ENCODE results near the gene HCAR2. TPM values are rescaled to one million over a fixed set of nuclear protein-coding genes. Genes with fewer than 3 reads are reported as not detected.
"Not testable (repeated sequence)": the region's sequence is repeated elsewhere in the genome, so short reads cannot be mapped to it uniquely, and the experiment has no call there.

The HCAR2 gene
- polyA plus RNA-seq, 1 donor from 2014 or later = not detected

GRCh38 chr12:122659579-122659978 is 43.6 kb downstream of the HCAR2 start:
- Mint-ChIP-seq H3K9me3 (no peaks in the 10 kb centered on the region), H3K27ac (no peak overlapping the region), H3K4me3 (no peak overlapping the region), H3K4me1 (no peaks in the 10 kb centered on the region), H3K27me3 (no peaks in the 10 kb centered on the region), H3K36me3 (peaks cover 3% of the 10 kb centered on the region)

DNA sequence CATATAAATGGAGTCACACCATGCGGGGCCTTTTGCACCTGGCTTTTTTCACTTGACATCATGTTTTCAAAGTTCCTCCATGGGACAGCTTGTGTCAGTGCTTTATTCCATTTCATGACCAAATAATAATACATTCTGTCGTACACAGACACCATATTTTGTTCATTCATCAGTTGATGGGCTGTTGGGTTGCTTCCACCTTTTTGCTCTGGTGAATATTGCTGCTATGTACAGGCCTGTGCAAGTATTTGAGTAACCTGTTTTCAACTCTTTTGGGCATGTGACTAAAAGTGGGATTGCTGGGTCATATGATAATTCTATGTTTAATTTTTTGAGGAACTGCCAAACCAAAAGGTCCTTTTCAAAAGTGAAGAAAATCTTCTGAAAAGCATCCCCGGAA is 46.9 kb downstream of the HCAR2 start:
- no peaks in the 10 kb centered on the region for H3K9me3 Mint-ChIP-seq
- no peaks in the 10 kb centered on the region for H3K36me3 Mint-ChIP-seq
- no peaks in the 10 kb centered on the region for H3K4me1 Mint-ChIP-seq
- no peak overlapping the region for H3K27ac Mint-ChIP-seq
- no peaks in the 10 kb centered on the region for H3K27me3 Mint-ChIP-seq
- H3K4me3 Mint-ChIP-seq = no peak overlapping the region

DNA sequence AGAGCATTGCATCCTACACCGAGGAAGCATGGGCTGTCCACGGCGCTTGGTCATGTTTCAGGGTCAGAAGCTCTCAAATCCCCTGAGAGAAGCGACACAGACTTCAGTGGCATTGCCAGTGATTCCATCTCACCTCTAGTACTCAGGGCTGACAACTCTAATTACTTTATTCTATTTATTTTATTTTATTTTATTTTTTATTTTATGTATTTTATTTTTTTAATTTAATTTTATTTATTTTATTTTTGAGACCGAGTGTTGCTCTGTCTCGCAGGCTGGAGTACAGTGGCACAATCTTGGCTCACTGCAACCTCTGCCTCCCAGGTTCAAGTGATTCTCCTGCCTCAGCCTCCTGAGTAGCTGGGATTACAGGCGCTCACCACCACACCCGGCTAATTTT is 49.9 kb downstream of the HCAR2 start:
- not testable (repeated sequence) for H3K36me3 Mint-ChIP-seq

GRCh38 chr12:122651520-122652224 is 51.5 kb downstream of the HCAR2 start:
- Mint-ChIP-seq H3K27ac (no peak overlapping the region), H3K36me3 (no peaks in the 10 kb centered on the region), H3K27me3 (no peaks in the 10 kb centered on the region), H3K4me1 (peaks cover 5 to 9% (median 7%) of the 10 kb centered on the region in 3 donors), H3K9me3 (no peaks in the 10 kb centered on the region), H3K4me3 (no peak overlapping the region)

More for the DNA sequence above, 49.9 kb downstream of the HCAR2 start:
- not testable (repeated sequence) for H3K27ac Mint-ChIP-seq, H3K4me3 Mint-ChIP-seq, H3K27me3 Mint-ChIP-seq, H3K9me3 Mint-ChIP-seq, H3K4me1 Mint-ChIP-seq

Other genes with a start within 250 kb of the HCAR2 start
- 13.6 TPM for gene ZCCHC8, start 202.4 kb downstream of the HCAR2 start, polyA plus RNA-seq
- 61.0 TPM for gene RSRC2, start 176.4 kb downstream of the HCAR2 start, polyA plus RNA-seq
- gene KNTC1, start 176.1 kb downstream of the HCAR2 start, polyA plus RNA-seq = 5.2 TPM
- gene HCAR3, start 13.5 kb upstream of the HCAR2 start, polyA plus RNA-seq = not detected
- gene HCAR1, start 27.5 kb upstream of the HCAR2 start, polyA plus RNA-seq = not detected
- 68.1 TPM for gene DENR, start 49.5 kb upstream of the HCAR2 start, polyA plus RNA-seq
- 1.3 TPM for gene CCDC62, start 71.2 kb upstream of the HCAR2 start, polyA plus RNA-seq
- gene HIP1R, start 132.1 kb upstream of the HCAR2 start, polyA plus RNA-seq = 58.3 TPM
- gene VPS37B, start 192.8 kb upstream of the HCAR2 start, polyA plus RNA-seq = 48.1 TPM